Astrocyte of the cerebellum (primary cell): ENCODE results near the gene IL21R.

ENCODE experiments used
- DNase-seq: peaks from one replicate; pipeline ENCODE4 v3.0.0-alpha.2; 2011; ENCODE audit warnings: low read depth
- H3K4me3 ChIP-seq: 2 replicates; pipeline ENCODE4 v1.5.1; 2011; ENCODE audit warnings: mild to moderate bottlenecking, low read depth, low read length, moderate library complexity
- in situ Hi-C: cut with HindIII; loops from 2 replicates; pipeline ENCODE4 v1.10.0; 2017; ENCODE audit warnings: low sequenced_read_pairs
- TF ChIP-seq, protein P1 (sequence below): IDR thresholded peaks from 2 replicates; pipeline ENCODE4 v1.5.1; 2012; ENCODE audit warnings: low read length, low read depth, moderate library complexity, mild to moderate bottlenecking; ENCODE audit errors: missing control alignments

Gene IL21R

GRCh38 chr16:27374221-27374803, 27.7 kb upstream of the IL21R start:
- no peak for DNase-seq
- in situ Hi-C loops, result no loop called here
- TF ChIP-seq, protein P1, sequence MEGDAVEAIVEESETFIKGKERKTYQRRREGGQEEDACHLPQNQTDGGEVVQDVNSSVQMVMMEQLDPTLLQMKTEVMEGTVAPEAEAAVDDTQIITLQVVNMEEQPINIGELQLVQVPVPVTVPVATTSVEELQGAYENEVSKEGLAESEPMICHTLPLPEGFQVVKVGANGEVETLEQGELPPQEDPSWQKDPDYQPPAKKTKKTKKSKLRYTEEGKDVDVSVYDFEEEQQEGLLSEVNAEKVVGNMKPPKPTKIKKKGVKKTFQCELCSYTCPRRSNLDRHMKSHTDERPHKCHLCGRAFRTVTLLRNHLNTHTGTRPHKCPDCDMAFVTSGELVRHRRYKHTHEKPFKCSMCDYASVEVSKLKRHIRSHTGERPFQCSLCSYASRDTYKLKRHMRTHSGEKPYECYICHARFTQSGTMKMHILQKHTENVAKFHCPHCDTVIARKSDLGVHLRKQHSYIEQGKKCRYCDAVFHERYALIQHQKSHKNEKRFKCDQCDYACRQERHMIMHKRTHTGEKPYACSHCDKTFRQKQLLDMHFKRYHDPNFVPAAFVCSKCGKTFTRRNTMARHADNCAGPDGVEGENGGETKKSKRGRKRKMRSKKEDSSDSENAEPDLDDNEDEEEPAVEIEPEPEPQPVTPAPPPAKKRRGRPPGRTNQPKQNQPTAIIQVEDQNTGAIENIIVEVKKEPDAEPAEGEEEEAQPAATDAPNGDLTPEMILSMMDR, result no peak
- no peak overlapping the region for H3K4me3 ChIP-seq

- no peak overlapping the region for H3K4me3 ChIP-seq
- TF ChIP-seq, protein P1, result peak; percentile 71
- DNase-seq, result peak; percentile 45
- in situ Hi-C loops, result no loop called here
These were observed 27.1 kb upstream of the IL21R start for GRCh38 chr16:27374804-27375425.

DNA sequence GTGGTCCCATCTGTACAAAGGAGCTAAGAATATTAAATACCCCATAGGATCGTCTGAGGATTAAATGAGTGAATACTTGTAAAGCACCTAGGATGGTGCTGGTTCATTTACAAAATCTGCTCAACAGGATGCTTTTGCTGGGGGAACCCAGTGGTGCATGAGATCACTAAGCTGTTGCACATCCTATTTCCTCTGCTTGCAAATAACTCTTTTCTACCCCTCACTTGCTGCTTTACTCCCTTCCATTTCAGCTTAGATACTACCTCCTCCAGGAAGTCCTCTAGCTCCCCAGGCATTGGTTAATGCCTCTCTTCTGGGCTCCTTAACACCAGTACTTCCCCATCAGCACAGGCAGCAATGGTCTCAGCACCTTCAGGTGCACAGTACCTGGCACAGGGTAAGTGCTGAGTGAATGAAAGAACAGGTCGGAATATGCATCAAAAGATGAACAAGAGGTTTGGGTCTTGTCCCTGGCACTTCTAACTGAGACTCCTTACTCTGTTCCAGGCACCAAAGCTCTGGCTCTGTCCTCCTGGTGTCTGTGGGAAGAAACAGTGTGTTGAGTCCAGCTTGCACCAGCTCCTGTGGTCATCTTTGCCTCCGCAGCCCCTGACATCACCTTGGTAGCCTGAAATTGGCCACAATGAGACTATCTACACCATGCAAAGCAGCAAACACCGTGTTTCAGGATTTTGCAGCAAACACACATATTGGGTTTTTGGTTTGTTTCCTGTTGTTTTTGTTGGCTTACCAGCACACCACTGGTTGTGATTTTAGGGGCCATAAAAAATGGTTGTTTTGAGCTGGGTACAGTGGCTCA, 24.1 kb upstream of the IL21R start:
- no peak overlapping the region for H3K4me3 ChIP-seq
- DNase-seq, result no peak
- TF ChIP-seq, protein P1, result no peak
- in situ Hi-C loops, result no loop called here

DNA sequence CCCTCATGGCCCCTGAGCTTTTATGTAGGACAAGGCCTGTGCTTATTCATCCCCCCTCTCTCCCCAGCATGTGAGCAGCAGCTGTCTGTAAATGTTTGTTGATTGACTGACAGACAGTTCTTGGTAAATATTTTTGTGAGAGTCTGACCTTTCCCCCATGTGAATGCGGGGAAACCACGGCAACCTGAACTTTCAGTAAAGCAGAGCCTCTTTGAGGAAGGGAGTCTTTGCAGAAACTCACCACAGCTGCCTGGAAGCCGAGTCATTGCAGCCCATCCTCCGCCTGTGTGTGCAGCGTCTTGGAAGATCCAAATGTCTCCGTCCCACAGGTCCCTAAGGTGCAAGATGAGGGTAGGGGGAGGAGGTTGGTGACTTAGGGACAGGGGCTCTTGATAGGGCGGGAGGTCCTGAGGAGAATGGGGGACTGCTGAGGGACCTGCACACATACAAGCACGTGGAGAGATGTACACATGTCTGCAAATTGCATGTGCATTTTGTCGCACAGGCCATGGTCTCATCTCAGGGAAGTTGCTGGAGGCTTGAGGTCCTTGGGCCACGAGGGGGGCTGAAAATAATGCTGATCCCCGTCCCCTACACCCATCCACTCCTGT, 23.0 kb upstream of the IL21R start:
- in situ Hi-C loops, result no loop called here
- no peak overlapping the region for H3K4me3 ChIP-seq
- DNase-seq, result no peak
- TF ChIP-seq, protein P1, result no peak

DNA sequence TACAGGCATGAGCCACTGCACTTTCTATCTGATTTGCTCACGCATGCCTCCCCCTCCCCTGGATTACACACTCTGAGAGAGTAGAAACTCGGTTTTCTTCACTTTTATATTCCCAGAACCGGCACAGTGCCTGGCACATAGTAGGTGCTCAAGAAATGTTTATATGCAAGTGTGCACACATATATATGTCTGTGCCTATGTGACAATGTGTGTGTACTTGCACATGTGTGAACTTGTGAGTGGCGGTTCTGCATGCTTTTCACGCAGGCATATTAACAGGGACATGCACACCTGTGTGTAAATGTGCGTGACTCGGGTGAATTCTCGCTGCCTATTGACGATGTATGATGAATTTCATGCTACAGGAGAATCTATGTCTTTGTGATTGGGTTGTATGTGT, 22.1 kb upstream of the IL21R start:
- TF ChIP-seq, protein P1, result no peak
- DNase-seq, result no peak
- H3K4me3 ChIP-seq, result no peak overlapping the region
- in situ Hi-C loops, result no loop called here

DNA sequence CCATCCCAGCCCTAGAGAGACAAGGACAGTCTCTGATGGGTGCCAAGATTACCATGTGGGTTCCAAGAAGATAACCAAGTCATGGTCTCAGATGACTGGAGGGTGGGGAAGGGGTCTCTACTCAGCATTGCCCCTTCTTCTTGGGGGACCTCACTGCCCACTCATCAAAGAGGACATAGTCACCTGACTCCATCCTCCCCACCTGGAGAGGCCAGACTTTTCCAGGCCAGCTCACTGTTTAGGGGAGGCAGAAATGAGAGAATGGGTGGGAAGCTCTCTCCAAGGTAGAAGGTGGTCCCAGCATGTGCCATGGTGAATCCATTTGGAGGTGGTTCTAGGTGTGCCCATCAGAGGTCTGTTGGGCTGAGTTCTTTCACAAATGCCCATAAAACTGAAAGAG, 20.7 kb upstream of the IL21R start:
- DNase-seq, result no peak
- no peak overlapping the region for H3K4me3 ChIP-seq
- TF ChIP-seq, protein P1, result no peak

More for the DNA sequence above, 20.7 kb upstream of the IL21R start:
- in situ Hi-C loops, result no loop called here
